ENCODE data around the gene KRT6B. TPM values are rescaled to one million over a fixed set of nuclear protein-coding genes. Genes with fewer than 3 reads are reported as not detected.

The KRT6B gene
- total and polyA plus RNA-seq, 2 of the 8 experiments (the other 6 are each of a cell fraction or from before 2014, with no cell fraction given), result not detected

GRCh38 chr12:52495389-52495788 lies 43.4 kb upstream of the KRT6B start:
- FAIRE-seq (peak; percentile 32), DNase-seq (ENCODE audit: low read depth in 1 of 2, low spot score in 2 of 2) (peak in 1 of 2 experiments; percentile 58)
- Histone ChIP-seq H3K4ac (replicated peaks; ENCODE audit: insufficient read length, low read depth, low read length) (no peak overlapping the region), H3K4me2 (ENCODE audit: insufficient read depth in 1 of 2, low read depth in 2 of 2, low read length in 2 of 2) (0 out of 4 replicates have a peak overlapping the region, but pooled peaks have one; percentile 7 to 24), H3K18ac (ENCODE audit: extremely low read depth, low read length) (no peak overlapping the region; the same call in 1 of the 2 replicates), H4K91ac (replicated peaks; ENCODE audit: insufficient read length, low read length) (no peak overlapping the region), H4K5ac (ENCODE audit: insufficient read length, low read depth, low read length) (no peak overlapping the region), H3K14ac (ENCODE audit: insufficient read length) (no peak overlapping the region), H2BK20ac (ENCODE audit: low read length) (no peak overlapping the region), H4K8ac (ENCODE audit: extremely low read depth, insufficient read depth, low read length) (no peak overlapping the region), H3K4me3 (ENCODE audit: extremely low read depth in 1 of 4, insufficient read depth in 2 of 4, low read depth in 3 of 4, low read length in 4 of 4) (no peak overlapping the region), H3K27ac (ENCODE audit: low read depth, low read length) (no peak overlapping the region), H3K79me1 (ENCODE audit: low read depth, low read length) (no peaks in the 10 kb centered on the region), H3K36me3 (ENCODE audit: control insufficient read depth in 2 of 4, insufficient read depth in 4 of 4, low read length in 3 of 4) (no peaks in the 10 kb centered on the region), H2AK5ac (ENCODE audit: low read depth, low read length) (no peak overlapping the region), H2AFZ (ENCODE audit: low read length) (peak overlapping the region; percentile 6; the same call in 1 of the 2 replicates), H3K27me3 (replicated peaks in 1 of 4; ENCODE audit: control insufficient read depth in 3 of 4, extremely low read depth in 1 of 4, insufficient read depth in 3 of 4, low read length in 3 of 4) (no peaks in the 10 kb centered on the region; a peak in 1 of 7 replicates), H2BK5ac (ENCODE audit: low read depth, low read length) (no peak overlapping the region), H3K23ac (ENCODE audit: insufficient read length) (no peak overlapping the region), H3K23me2 (ENCODE audit: low read depth, low read length) (no peaks in the 10 kb centered on the region; the same call in 1 of the 2 replicates), H4K20me1 (replicated peaks in 1 of 2; ENCODE audit: control insufficient read depth in 1 of 2, insufficient read depth in 2 of 2, low read length in 2 of 2) (no peaks in the 10 kb centered on the region), H3K9me3 (ENCODE audit: insufficient read depth in 2 of 2, low read depth in 1 of 2, low read length in 1 of 2) (no peaks in the 10 kb centered on the region), H2BK12ac (ENCODE audit: low read depth, low read length) (no peak overlapping the region; the same call in 1 of the 2 replicates), H2BK15ac (ENCODE audit: low read length) (no peak overlapping the region), H3K56ac (replicated peaks; ENCODE audit: insufficient read length, low read depth, low read length) (no peak overlapping the region), H3K9ac (replicated peaks in 1 of 4; ENCODE audit: extremely low read depth in 1 of 4, low read depth in 3 of 4, low read length in 3 of 4) (no peak overlapping the region), H3K4me1 (replicated peaks in 1 of 4; ENCODE audit: control insufficient read depth in 3 of 4, insufficient read depth in 4 of 4, low read length in 3 of 4) (peaks cover 5 to 10% (median 8%) of the 10 kb centered on the region in 4 experiments; a peak in 6 of 7 replicates), H2BK120ac (replicated peaks; ENCODE audit: low read depth, low read length) (no peak overlapping the region), H3K79me2 (ENCODE audit: control insufficient read depth in 1 of 2, insufficient read depth in 2 of 2, low read length in 2 of 2) (no peaks in the 10 kb centered on the region)
- WGBS, 2 experiments (ENCODE audit: extremely low coverage in 1 of 2, insufficient coverage in 1 of 2, insufficient read length in 1 of 2, insufficient replicate concordance in 2 of 2, low coverage in 1 of 2, low lambda C conversion rate in 2 of 2, missing lambda C conversion rate in 1 of 2), result 61% methylated on average over 3 of the region's 3 CpGs; no CpG with 5 or more reads in 1 of the 2 experiments
- TF ChIP-seq ZNF274 (IDR thresholded peaks at IDR 0.05; ENCODE audit: borderline replicate concordance, extremely low read depth, low read length) (no peak), RXRA (IDR thresholded peaks at IDR 0.05; ENCODE audit: insufficient read depth, low read depth, low read length) (no peak), CTCF (IDR thresholded peaks at IDR 0.05; ENCODE audit: control extremely low read depth in 1 of 3, insufficient read depth in 1 of 3, low read depth in 1 of 3, low read length in 3 of 3) (no peak), SP2 (IDR thresholded peaks at IDR 0.05; ENCODE audit: low read length) (no peak), CEBPB (IDR thresholded peaks at IDR 0.05; ENCODE audit: low read depth, low read length) (no peak), RAD21 (IDR thresholded peaks at IDR 0.05 in 1 of 2, conservative IDR thresholded peaks at IDR 0.05 in 1 of 2; ENCODE audit: low read depth in 2 of 2, low read length in 2 of 2) (peak in 1 of 2 experiments; percentile 28; a peak in 1 of 4 replicates), SP1 (IDR thresholded peaks at IDR 0.05; ENCODE audit: low read depth, low read length) (no peak)
- ChIA-PET POLR2A (ENCODE audit: partially characterized antibody) (no interaction called here), CTCF (ENCODE audit: partially characterized antibody) (interaction anchor here (0.7 to 4.6 kb wide), 6 partner anchors 11 to 351 kb away, joined by 3 to 29 read pairs (median 6); no protein-coding TSS in a partner anchor)
